Endometrial microvascular endothelial cells (primary cell): ENCODE measurements around the gene CDC34. TPM values are rescaled to one million over a fixed set of nuclear protein-coding genes. Genes with fewer than 3 reads are reported as not detected.

ENCODE experiments used
- total RNA-seq: library from RNA; depleted of rRNA; stranded (reverse); fragments of >200 nt; gene quantifications from one replicate; pipeline ENCODE4 v1.2.3, GENCODE V29; 2015; ENCODE audit errors: inconsistent ontology term

CDC34 gene
- total RNA-seq, 1 donor from 2014 or later = 84.7 TPM

Other genes starting within 250 kb of the CDC34 start
- 98.2 TPM for gene PLPP2, start 240.4 kb upstream of the CDC34 start, total RNA-seq
- gene MIER2, start 187.0 kb upstream of the CDC34 start, total RNA-seq = 37.4 TPM
- gene C2CD4C, start 122.6 kb upstream of the CDC34 start, total RNA-seq = not detected
- 0.37 TPM for gene SHC2, start 70.7 kb upstream of the CDC34 start, total RNA-seq
- not detected for gene MADCAM1, start 35.3 kb upstream of the CDC34 start, total RNA-seq
- 17.6 TPM for gene TPGS1, start 24.3 kb upstream of the CDC34 start, total RNA-seq
- gene GZMM, start 12.3 kb downstream of the CDC34 start, total RNA-seq = not detected
- gene BSG, start 40.8 kb downstream of the CDC34 start, total RNA-seq = 537 TPM
- 0.37 TPM for gene HCN2, start 58.1 kb downstream of the CDC34 start, total RNA-seq
- gene POLRMT, start 101.8 kb downstream of the CDC34 start, total RNA-seq = 25.9 TPM
- not detected for gene FGF22, start 108.1 kb downstream of the CDC34 start, total RNA-seq
- 136 TPM for gene RNF126, start 131.5 kb downstream of the CDC34 start, total RNA-seq
- gene FSTL3, start 144.6 kb downstream of the CDC34 start, total RNA-seq = 55.0 TPM
- gene PRSS57, start 163.7 kb downstream of the CDC34 start, total RNA-seq = not detected
- gene PALM, start 177.2 kb downstream of the CDC34 start, total RNA-seq = not detected
- gene MISP, start 219.4 kb downstream of the CDC34 start, total RNA-seq = not detected